ENCODE results near the gene CFAP73. TPM values are rescaled to one million over a fixed set of nuclear protein-coding genes. Genes with fewer than 3 reads are reported as not detected.
"Not testable (repeated sequence)": the region's sequence is repeated elsewhere in the genome, so short reads cannot be mapped to it uniquely, and the experiment has no call there.

Gene CFAP73
- total RNA-seq, 5 donors from 2014 or later (not counting 1 experiment from before 2014, with no cell fraction given): 0.25 to 0.69 TPM; not detected in 3

DNA sequence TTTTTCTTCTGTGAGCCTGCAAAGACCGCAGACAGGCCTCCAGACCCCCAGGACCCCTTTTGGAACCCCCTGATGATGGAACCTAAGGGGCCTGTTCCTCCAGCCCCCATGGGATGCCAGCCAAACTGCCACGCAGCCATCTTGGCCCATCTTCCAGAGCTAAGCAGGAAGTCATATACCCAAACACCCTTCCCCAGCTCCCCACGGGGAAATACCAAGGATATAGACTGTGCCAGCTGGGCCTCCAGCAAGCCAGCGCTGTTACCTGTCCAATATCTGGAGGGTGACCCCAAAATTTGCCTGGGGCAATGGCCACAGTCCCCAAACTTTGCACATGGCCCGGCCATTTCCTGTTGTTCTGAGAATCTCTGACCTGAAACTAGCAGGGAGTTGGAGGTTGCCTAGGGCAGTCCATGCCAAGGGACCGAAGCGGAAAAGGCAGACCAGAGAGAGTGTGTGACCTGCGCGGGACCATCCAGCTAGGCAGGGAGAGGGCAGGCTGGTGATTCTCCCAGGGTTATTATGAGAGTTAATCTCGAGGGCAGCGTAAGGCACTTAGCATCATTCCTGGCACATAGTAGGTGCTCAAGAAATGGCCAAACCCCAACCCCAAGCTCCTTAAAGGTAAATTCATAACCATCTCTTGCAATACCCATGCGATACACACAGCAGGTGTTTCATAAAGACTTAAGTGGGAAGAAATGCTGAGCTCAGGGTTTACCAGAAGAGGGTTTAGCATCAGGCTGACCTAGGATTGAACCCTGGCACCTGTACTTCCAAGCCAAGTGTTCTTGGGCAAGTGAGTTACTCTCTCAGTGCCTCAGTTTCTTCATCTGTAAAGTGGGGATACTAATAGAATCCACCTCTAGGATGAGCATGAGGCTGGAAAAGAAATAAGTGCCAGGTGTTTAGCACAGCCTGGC lies 11.4 kb upstream of the CFAP73 start:
- ATAC-seq (replicated peaks in 1 of 4) (no peak), DNase-seq (no peak)
- 88% methylated on average over 7 of the region's 12 CpGs for WGBS (ENCODE audit: insufficient coverage)
- H3K9me3 Mint-ChIP-seq: no peaks in the 10 kb centered on the region
- no peak overlapping the region for H3K27ac Mint-ChIP-seq
- no peaks in the 10 kb centered on the region for H3K36me3 Mint-ChIP-seq
- Histone ChIP-seq H3K9me3 (no peaks in the 10 kb centered on the region), H3K27ac (ENCODE audit: low read length) (no peak overlapping the region), H3K27me3 (replicated peaks in 1 of 2; ENCODE audit: control insufficient read depth in 2 of 2, extremely low read depth in 1 of 2, insufficient read depth in 2 of 2, low read length in 1 of 2) (peaks cover 0 to 36% of the 10 kb centered on the region in 2 experiments), H3K4me1 (ENCODE audit: control insufficient read depth in 1 of 2, extremely low read depth in 1 of 2, insufficient read depth in 2 of 2, low read length in 2 of 2) (peaks cover 5 to 22% of the 10 kb centered on the region in 2 experiments), H3K36me3 (ENCODE audit: control insufficient read depth in 2 of 2, extremely low read depth in 1 of 2, insufficient read depth in 1 of 2, low read length in 1 of 2) (no peaks in the 10 kb centered on the region), H3K4me3 (ENCODE audit: control insufficient read depth in 1 of 2, extremely low read depth in 1 of 2, low read length in 1 of 2) (no peak overlapping the region)
- POLR2A ChIA-PET: no interaction called here
- CTCF ChIA-PET: interaction anchor here (0.5 to 1.0 kb wide), 5 partner anchors 13 to 132 kb away, joined by 3 to 5 read pairs (median 4); no protein-coding TSS in a partner anchor
- H3K27me3 Mint-ChIP-seq: peaks cover 0 to 9% of the 10 kb centered on the region in 2 donors
- peaks cover 14 to 19% (median 19%) of the 10 kb centered on the region in 3 donors for H3K4me1 Mint-ChIP-seq
- no peak overlapping the region for H3K4me3 Mint-ChIP-seq

- Histone ChIP-seq H3K4me1 (ENCODE audit: control insufficient read depth in 1 of 2, extremely low read depth in 1 of 2, insufficient read depth in 2 of 2, low read length in 2 of 2) (peaks cover 5 to 22% of the 10 kb centered on the region in 2 experiments), H3K4me3 (ENCODE audit: control insufficient read depth in 1 of 2, extremely low read depth in 1 of 2, low read length in 1 of 2) (no peak overlapping the region), H3K36me3 (ENCODE audit: control insufficient read depth in 2 of 2, extremely low read depth in 1 of 2, insufficient read depth in 1 of 2, low read length in 1 of 2) (no peaks in the 10 kb centered on the region), H3K27me3 (replicated peaks in 1 of 2; ENCODE audit: control insufficient read depth in 2 of 2, extremely low read depth in 1 of 2, insufficient read depth in 2 of 2, low read length in 1 of 2) (peaks cover 0 to 34% of the 10 kb centered on the region in 2 experiments), H3K27ac (ENCODE audit: low read length) (no peak overlapping the region), H3K9me3 (no peaks in the 10 kb centered on the region)
- Mint-ChIP-seq H3K9me3 (no peaks in the 10 kb centered on the region), H3K36me3 (no peaks in the 10 kb centered on the region), H3K27ac (no peak overlapping the region), H3K4me1 (peaks cover 14 to 19% (median 19%) of the 10 kb centered on the region in 3 donors), H3K27me3 (peaks cover 0 to 9% of the 10 kb centered on the region in 2 donors), H3K4me3 (no peak overlapping the region)
- ChIA-PET POLR2A (interaction anchor here in 1 of 2 donors (0.6 kb wide), 1 partner anchor 185 kb away, joined by 3 read pairs; no protein-coding TSS in a partner anchor), CTCF (interaction anchor here in 1 of 2 donors (1.0 kb wide), 1 partner anchor 13 kb away, joined by 3 read pairs; no protein-coding TSS in a partner anchor)
- no peak for DNase-seq
- ATAC-seq (replicated peaks in 1 of 4): no peak
- WGBS (ENCODE audit: insufficient coverage): 100% methylated on average over 1 of the region's 3 CpGs
Observed at GRCh38 chr12:113138826-113139225, 10.7 kb upstream of the CFAP73 start.

- Histone ChIP-seq H3K27me3 (replicated peaks in 1 of 2; ENCODE audit: control insufficient read depth in 2 of 2, extremely low read depth in 1 of 2, insufficient read depth in 2 of 2, low read length in 1 of 2) (peaks cover 0 to 26% of the 10 kb centered on the region in 2 experiments), H3K9me3 (no peaks in the 10 kb centered on the region), H3K4me3 (ENCODE audit: control insufficient read depth in 1 of 2, extremely low read depth in 1 of 2, low read length in 1 of 2) (no peak overlapping the region), H3K36me3 (ENCODE audit: control insufficient read depth in 2 of 2, extremely low read depth in 1 of 2, insufficient read depth in 1 of 2, low read length in 1 of 2) (no peaks in the 10 kb centered on the region), H3K27ac (ENCODE audit: low read length) (no peak overlapping the region), H3K4me1 (ENCODE audit: control insufficient read depth in 1 of 2, extremely low read depth in 1 of 2, insufficient read depth in 2 of 2, low read length in 2 of 2) (peaks cover 0 to 10% of the 10 kb centered on the region in 2 experiments)
- Mint-ChIP-seq H3K4me3 (no peak overlapping the region), H3K4me1 (peaks cover 12 to 13% (median 12%) of the 10 kb centered on the region in 3 donors), H3K27ac (no peak overlapping the region), H3K36me3 (no peaks in the 10 kb centered on the region), H3K9me3 (no peaks in the 10 kb centered on the region), H3K27me3 (peaks cover 0 to 4% of the 10 kb centered on the region in 2 donors)
- ATAC-seq (replicated peaks in 1 of 4): no peak
- POLR2A ChIA-PET: interaction anchor here in 1 of 2 donors (0.6 kb wide), 1 partner anchor 828 kb away, joined by 10 read pairs; no protein-coding TSS in a partner anchor
- CTCF ChIA-PET: interaction anchor here in 1 of 2 donors (0.7 kb wide), 1 partner anchor 85 kb away, joined by 3 read pairs; no protein-coding TSS in a partner anchor
- 96% methylated on average over 4 of the region's 7 CpGs for WGBS (ENCODE audit: insufficient coverage)
- DNase-seq: no peak
Observed at GRCh38 chr12:113140706-113141105, 8.8 kb upstream of the CFAP73 start.

GRCh38 chr12:113141716-113142115 lies 7.8 kb upstream of the CFAP73 start:
- ATAC-seq (replicated peaks in 1 of 4); H3K36me3 Mint-ChIP-seq; H3K9me3 ChIP-seq; H3K4me3 ChIP-seq (ENCODE audit: control insufficient read depth in 1 of 2, extremely low read depth in 1 of 2, low read length in 1 of 2); H3K36me3 ChIP-seq (ENCODE audit: control insufficient read depth in 2 of 2, extremely low read depth in 1 of 2, insufficient read depth in 1 of 2, low read length in 1 of 2); H3K4me3 Mint-ChIP-seq; H3K27me3 Mint-ChIP-seq; H3K4me1 ChIP-seq (ENCODE audit: control insufficient read depth in 1 of 2, extremely low read depth in 1 of 2, insufficient read depth in 2 of 2, low read length in 2 of 2); H3K4me1 Mint-ChIP-seq; H3K9me3 Mint-ChIP-seq; DNase-seq; H3K27ac ChIP-seq (ENCODE audit: low read length); H3K27ac Mint-ChIP-seq; CTCF ChIA-PET; POLR2A ChIA-PET: not testable (repeated sequence)
- H3K27me3 ChIP-seq (replicated peaks in 1 of 2; ENCODE audit: control insufficient read depth in 2 of 2, extremely low read depth in 1 of 2, insufficient read depth in 2 of 2, low read length in 1 of 2): peaks cover 0 to 16% of the 10 kb centered on the region in 2 experiments
- WGBS (ENCODE audit: insufficient coverage): no CpG with 5 or more reads among the region's 3 CpGs

DNA sequence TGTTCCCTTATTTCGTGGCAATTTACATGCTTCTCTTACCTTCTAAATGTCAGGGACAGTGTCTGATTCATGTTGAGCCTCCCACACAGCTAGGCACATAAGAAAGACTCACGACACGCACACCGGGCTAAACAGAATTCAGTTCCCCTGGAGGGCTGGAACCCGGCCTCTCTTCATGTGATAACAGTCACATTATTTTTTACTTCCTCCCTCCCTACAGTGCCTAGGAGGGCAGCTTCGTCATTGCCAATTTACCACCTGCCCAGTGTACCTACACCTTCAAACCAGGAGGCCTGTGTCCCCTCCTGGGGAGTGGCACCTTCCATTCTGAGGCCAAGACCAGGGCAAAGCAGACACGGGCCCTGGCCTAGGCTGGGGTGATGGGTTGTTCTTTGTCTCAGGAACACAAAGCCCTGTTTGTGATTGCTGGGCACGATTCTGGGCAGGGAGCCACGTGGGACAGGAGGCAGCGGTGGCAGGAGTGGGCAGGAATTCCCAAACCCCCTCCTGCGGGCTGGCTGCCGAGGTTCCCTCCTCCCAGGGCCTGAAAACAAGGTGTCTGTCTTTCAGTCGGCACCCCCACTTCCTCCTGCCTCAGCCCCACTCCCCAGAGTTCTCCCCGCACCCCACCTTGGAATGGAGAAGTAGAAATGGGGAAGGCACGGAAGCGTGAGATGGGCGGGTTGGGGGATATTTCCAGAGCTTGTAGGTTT lies 7.2 kb upstream of the CFAP73 start:
- no peak for ATAC-seq (replicated peaks in 1 of 4)
- H3K36me3 ChIP-seq (ENCODE audit: control insufficient read depth in 2 of 2, extremely low read depth in 1 of 2, insufficient read depth in 1 of 2, low read length in 1 of 2): no peaks in the 10 kb centered on the region
- no peak overlapping the region for H3K27ac Mint-ChIP-seq

GRCh38 chr12:113142886-113143332 lies 6.6 kb upstream of the CFAP73 start:
- Histone ChIP-seq H3K4me3 (ENCODE audit: control insufficient read depth in 1 of 2, extremely low read depth in 1 of 2, low read length in 1 of 2) (no peak overlapping the region), H3K9me3 (no peaks in the 10 kb centered on the region), H3K4me1 (ENCODE audit: control insufficient read depth in 1 of 2, extremely low read depth in 1 of 2, insufficient read depth in 2 of 2, low read length in 2 of 2) (no peaks in the 10 kb centered on the region), H3K36me3 (ENCODE audit: control insufficient read depth in 2 of 2, extremely low read depth in 1 of 2, insufficient read depth in 1 of 2, low read length in 1 of 2) (no peaks in the 10 kb centered on the region), H3K27me3 (replicated peaks in 1 of 2; ENCODE audit: control insufficient read depth in 2 of 2, extremely low read depth in 1 of 2, insufficient read depth in 2 of 2, low read length in 1 of 2) (peaks cover 0 to 10% of the 10 kb centered on the region in 2 experiments), H3K27ac (ENCODE audit: low read length) (no peak overlapping the region)
- peaks cover 0 to 5% (median 4%) of the 10 kb centered on the region in 3 donors for H3K9me3 Mint-ChIP-seq
- no peak for DNase-seq
- 92% methylated on average over 5 of the region's 5 CpGs for WGBS (ENCODE audit: insufficient coverage)
- H3K27me3 Mint-ChIP-seq: no peaks in the 10 kb centered on the region
- ATAC-seq (replicated peaks in 1 of 4): no peak
- H3K27ac Mint-ChIP-seq: no peak overlapping the region
- no peaks in the 10 kb centered on the region for H3K4me1 Mint-ChIP-seq
- ChIA-PET POLR2A (no interaction called here), CTCF (no interaction called here)
- no peak overlapping the region for H3K4me3 Mint-ChIP-seq
- H3K36me3 Mint-ChIP-seq: no peaks in the 10 kb centered on the region

More for the DNA sequence above, 7.2 kb upstream of the CFAP73 start:
- Mint-ChIP-seq H3K27me3 (no peaks in the 10 kb centered on the region), H3K36me3 (no peaks in the 10 kb centered on the region), H3K9me3 (peaks cover 0 to 4% (median 3%) of the 10 kb centered on the region in 3 donors), H3K4me1 (no peaks in the 10 kb centered on the region), H3K4me3 (no peak overlapping the region)
- no peaks in the 10 kb centered on the region for H3K9me3 ChIP-seq
- CTCF ChIA-PET: no interaction called here
- peak in 1 of 35 experiments; percentile 24 for DNase-seq
- H3K27me3 ChIP-seq (replicated peaks in 1 of 2; ENCODE audit: control insufficient read depth in 2 of 2, extremely low read depth in 1 of 2, insufficient read depth in 2 of 2, low read length in 1 of 2): peaks cover 0 to 12% of the 10 kb centered on the region in 2 experiments
- 74% methylated on average over 8 of the region's 17 CpGs for WGBS (ENCODE audit: insufficient coverage)
- H3K27ac ChIP-seq (ENCODE audit: low read length): no peak overlapping the region
- POLR2A ChIA-PET: no interaction called here
- H3K4me1 ChIP-seq (ENCODE audit: control insufficient read depth in 1 of 2, extremely low read depth in 1 of 2, insufficient read depth in 2 of 2, low read length in 2 of 2): no peaks in the 10 kb centered on the region
- H3K4me3 ChIP-seq (ENCODE audit: control insufficient read depth in 1 of 2, extremely low read depth in 1 of 2, low read length in 1 of 2): no peak overlapping the region
